Amniotic epithelial cell (primary cell): Measurements from ENCODE around the gene FABP1.
A peak's percentile ranks its signal among the peaks of the same experiment; 100 is the strongest.

Experiments used
- DNase-seq: peaks from one replicate; pipeline ENCODE4 v3.0.0-alpha.2; 2010; ENCODE audit warnings: low read depth

FABP1 gene

DNA sequence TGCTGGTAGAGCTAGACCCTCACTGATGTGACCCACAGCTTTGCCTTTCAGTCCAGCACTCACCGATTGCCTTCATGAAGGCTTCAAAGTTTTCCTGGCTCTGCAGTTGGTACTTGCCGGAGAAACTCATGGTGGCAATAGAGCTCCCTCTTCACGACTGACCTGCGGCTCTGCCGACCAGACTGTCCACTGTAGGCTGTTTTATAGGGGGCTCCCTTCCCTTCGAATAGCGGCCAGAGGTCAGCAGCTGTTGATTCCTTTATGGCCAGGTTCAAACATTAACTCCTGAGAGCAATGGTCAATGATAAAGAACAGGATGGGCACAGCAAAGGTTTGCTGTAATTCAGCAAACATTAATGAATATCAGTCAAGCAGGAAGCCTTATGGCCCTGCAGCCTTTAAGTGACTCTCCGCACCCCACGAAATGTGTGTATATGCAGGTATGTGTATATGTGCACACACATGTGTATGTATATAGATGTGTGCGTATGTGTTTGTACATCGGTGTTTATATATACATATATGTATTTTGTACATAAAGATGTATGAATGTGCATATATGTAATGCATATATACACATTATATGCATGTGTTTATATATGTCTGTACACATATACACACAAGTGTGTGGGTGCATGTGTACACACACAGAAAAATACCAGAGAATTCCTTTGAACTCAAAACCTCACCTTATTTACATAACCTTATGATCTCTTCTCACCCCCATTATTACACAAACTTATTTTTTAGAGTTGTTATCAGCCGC is at the start of gene FABP1:
FABP1 (minus strand) TSS at position 175 of the 766 bp plus-strand sequence; CDS start at position 130, 45 bp downstream.
- no peak for DNase-seq

DNA sequence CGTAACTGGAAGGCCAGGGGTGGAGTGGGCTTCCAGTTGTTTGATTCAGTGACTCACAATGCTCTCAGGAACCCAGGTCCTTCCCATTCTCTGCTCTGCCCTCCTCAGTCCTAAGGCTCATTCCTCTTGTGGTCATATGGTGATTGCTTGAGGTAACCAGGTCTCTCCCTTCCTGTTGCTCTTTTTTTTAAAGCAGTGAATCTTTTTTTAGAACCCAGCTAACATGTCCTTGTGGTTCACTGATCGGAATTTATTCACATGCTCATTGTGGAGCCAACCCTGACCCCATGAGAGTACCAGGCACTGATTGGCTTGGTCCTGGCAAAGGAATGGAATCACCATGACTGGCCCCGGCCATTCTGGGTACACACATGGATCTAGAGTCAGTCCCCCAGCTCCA is 49.7 kb upstream of the FABP1 start:
- no peak for DNase-seq

DNA sequence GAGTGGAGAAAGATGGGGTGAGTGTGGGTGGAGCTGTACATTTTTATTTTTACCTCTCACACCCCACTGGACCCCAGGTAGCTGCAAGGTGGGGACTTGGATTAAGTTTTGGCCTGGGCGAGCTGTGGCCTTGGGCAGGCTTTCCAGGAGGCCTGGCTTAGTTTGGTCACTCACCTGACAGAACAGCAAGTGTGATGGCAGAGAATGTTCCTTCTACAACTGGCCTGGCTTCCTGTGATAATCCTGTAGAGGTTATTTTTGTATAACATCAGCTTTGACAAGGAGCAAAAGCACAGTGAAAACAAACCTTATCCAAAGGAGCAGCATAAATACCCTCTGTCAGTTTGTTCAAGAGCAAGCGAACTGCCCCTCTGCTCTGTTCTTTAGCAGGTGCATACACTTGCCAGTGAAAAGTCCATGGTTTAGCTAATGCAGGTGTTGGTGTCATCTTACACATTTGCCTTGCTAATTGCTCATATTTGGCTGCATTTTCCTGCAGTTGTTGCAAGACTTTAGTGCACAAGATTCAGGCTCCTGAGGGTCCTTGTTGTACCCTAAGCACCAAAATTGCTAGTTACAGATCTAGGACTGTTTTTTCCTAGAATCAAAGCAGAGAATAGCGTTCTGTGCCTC is 48.6 kb upstream of the FABP1 start:
- DNase-seq: no peak

DNA sequence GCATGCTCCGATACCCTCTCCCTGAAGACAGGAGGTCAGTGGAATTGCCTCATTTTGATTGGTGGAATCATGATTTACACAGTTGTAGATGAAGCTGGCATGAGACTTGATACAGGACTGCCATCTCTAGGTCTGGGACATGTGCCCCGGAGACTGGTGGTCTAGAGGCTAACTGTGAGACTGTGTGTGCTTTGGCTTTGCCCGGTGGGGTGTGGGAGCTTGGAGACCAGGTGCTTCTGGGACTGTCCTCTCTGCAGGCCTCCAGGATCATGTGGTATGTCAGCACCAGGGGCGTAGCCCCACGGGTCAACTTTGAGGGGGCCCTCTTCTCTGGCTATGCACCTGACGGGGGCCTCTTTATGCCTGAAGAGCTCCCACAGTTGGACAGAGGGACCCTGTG is 45.0 kb upstream of the FABP1 start:
- DNase-seq: no peak

DNA sequence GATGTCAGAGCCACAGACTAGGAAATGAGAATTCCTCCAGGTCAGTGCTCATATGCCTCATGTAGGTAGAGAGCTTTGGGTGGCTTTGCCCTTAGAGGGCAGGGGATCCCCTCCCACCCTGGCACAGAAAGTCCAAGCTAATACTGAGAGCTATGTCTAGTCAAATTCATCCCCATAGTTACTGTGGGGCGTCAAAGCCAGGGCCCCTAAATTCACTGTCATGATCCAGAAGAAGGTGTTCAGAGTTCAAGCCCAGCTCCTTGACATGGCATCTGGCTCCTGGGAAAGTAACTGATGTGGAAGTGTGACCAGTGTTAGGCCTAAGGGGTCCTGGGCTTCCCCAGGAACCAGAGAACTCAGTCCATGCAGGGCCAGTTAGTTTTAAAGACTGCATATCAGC is 44.1 kb upstream of the FABP1 start:
- DNase-seq: no peak

DNA sequence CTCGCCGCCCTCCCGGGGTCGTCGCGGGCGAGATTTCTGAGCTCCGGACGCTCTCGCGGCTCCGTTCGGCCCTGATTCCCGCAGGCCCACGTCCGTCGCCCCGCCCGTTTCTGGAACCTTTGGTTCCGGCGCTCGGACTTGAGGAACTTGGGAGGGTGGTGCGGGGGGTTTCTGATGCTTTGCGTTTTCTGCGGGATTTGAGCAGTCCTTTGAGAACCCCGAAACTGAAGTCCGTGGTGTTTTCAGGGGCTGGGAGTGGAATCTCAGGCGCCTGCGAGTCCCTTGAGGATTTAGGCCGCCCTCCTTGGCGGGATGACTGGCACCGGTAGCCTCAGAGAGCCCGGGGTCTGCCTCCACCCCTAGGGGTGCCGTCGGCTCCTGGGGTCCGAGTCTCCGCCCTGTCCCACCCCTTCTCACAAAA is 42.6 kb upstream of the FABP1 start:
- no peak for DNase-seq

DNA sequence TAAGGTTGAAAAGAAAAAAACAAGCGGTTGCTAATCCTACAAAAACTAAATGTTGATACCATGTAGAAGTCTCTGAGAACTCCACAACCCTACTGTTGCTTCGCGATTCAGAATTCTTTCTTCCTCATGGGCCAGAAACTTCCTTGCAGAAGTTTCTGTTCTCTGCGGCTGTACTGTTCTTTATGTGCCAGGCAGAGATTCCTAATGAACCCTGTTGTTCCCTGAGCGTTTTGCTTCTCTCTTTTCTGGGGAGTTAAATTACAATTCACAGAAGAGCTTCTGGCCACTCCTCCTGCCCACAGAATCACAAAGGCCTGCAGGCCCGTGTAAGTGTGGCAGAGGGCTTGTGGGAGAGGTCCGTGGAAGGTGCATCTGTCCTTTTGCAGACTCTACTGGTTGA is 40.5 kb upstream of the FABP1 start:
- no peak for DNase-seq

DNA sequence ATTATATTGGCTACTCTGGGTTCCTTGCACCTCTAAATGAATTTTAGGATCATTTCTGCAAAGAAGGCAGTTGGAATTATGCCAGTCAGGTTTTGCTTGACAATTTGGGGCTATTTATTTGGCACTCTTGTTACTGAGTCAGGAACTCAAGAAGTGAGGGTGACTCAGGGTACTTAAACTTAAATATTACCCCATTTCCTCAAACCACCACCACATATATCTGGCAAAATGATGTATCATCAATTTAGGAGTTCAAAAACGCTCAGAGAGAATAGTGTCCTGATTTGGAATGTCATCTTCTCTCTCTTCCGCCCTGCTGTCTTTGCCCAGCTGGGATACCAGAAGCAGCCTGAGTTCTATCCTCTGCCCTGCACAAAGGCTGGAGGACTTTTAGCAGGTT is 39.9 kb upstream of the FABP1 start:
- no peak for DNase-seq

DNA sequence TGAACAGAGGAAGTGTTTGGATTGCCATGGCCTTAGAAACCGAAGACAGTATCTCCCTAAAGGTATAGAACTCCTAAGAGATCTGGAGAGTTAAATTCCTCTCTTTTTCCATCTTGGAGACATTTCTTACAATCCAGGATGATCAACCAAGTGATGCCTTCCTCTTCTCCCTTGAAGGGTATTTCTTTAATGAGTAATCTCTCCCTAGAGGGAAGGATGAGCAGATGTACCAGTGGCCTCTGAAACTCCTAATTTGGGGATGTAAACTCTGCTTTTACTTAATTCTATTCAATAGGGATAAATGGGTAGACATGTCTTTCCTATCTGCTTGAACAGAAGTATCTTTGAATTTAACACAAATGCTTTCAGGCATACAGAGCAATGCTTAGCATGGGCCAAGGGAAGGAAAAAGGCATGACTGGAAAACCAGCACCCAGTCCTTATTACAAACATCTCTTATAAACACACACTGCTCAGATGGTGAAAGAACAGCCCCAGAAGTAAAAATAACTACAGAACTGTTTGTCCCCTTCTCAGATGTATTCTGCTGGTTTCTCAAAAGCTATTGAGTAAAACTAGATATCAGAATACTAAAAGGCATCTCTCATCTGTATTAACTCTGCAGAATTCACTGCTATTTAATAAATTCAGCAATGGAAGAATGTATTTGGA is 37.6 kb upstream of the FABP1 start:
- no peak for DNase-seq

DNA sequence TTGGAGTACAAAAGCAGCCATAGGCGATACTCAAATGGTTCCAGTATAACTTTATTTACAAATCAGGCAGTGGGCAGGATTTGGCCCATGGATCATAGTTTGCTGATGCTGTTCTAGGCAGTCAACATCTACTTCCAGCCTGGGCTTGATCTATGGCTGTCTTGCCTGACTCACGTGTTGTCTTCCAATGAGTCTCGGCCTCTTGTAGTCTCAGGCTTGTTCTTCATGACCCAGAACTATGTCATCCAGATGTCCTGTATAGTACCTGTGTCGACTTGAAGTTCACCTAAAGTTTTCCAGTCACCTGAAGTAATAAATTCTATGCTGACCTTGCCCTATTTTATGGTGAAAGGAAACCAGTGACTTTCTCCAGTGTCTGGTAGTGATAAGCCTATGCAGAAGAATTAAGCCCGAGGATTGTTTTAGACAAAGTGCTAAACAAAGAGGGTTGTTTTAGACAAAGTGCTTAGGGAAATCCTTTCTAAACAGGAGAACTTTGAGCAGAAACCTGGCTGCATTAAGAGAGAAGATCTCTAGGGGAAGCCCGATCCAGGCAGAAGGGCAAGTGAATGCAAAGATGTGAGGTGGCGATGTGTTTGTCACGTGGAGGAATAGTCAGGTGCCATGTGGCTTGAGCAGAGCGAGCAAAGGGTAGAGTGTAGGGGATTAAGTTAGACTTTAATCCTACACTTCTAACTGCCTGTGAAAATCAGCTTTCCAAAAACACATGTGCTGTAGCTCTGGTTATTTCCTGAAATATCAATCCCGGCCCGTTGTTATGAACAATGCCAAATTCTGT is 33.8 kb upstream of the FABP1 start:
- no peak for DNase-seq

DNA sequence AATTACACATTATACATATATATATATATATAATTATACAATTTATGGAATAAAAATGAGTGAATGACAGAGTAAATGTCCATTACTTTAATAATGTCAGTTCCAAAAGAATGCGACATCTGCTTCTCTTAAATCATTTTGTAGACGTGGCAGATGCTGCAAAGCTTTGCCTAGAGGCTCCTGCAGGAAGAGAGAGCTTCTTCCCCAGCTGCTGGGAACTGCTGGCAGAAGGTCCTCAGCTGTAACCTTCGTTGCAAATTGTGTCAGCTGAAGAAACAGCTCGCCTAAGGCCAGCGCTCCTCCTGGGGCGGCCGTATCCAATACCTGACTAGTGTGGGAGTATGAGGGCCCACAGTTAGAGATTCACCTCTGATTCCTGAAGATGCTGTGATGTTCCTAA is 32.7 kb upstream of the FABP1 start:
- no peak for DNase-seq

DNA sequence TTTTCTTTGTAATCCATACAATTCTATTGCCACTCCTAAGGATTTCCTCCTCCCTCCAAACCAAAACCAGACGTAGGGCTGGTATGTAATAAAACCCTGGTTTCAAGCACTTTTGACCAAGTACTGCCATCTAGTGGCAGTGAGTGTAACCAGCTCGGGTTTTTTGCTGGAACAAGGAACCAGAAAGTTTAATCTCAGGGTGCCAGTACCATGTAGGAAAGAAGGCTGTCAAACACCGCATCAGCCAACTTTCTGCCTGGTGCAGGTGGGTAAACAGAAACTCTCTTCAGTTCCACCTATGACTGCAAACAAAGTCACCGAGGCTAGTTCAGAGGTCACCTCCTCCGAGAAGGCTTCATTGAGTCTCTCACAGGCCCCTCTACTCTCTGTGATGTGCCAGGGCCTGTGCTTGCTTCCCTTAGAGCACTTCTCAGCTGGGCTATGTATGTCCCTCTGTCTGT is 32.1 kb upstream of the FABP1 start:
- peak; percentile 52 for DNase-seq

DNA sequence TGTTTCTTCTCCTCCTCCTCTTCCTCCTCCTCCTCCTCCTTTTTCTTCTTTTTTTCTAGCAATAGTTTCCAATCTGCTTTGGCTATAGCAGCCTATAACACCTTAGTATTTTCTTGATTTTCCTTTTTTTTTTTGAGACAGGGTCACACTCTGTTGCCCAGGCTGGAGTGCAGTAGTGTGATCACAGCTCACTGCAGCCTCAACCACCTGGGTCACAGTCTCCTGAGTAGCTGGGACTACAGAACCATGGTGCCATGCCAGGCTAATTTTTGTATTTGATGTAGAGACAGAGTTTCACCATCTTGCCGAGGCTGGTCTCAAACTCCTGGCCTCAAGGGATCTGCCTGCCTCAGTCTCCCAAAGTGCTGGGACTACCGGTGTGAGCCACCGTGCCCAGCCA is 31.6 kb upstream of the FABP1 start:
- no peak for DNase-seq

DNA sequence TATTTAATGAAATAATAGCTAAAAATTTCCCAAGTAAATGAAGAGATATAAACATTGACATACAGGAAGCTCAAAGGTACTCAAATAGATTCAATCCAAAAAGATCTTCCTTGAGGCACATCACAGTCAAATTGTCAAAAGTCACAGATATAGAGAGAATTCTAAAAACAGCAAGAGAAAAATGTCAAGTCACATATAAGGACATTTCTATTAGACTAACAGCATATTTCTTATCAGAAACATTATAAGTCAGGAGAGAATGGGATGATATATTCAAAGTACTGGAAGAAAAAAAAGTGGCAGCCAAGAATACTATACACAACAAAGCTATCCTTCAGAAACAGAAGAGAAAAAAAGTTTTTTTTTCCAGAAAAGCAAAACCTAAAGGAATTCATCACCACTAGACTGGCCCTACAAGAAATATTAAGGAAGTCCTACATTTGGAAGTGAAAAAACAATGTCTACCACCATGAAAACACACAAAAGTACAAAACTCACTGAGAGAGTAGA is 21.1 kb upstream of the FABP1 start:
- no peak for DNase-seq

DNA sequence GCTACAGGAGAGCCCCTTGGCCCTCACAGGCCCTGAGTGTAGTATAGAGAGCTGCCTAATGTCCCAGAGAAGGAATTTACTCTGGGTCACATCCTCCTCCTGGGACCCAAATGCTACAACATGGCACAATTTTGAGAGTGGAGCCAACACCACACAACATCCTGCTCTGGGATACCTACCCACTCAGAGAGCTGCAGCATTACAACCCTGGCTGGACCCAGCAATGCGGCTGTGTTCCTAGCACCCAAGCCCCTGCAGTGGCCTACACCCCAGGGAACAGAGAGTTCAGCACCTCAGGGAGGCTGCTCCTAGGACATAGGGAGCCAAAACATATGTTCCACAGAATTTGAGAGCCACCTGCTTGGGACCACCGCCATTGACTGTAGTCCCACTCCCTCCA is 19.3 kb upstream of the FABP1 start:
- no peak for DNase-seq

DNA sequence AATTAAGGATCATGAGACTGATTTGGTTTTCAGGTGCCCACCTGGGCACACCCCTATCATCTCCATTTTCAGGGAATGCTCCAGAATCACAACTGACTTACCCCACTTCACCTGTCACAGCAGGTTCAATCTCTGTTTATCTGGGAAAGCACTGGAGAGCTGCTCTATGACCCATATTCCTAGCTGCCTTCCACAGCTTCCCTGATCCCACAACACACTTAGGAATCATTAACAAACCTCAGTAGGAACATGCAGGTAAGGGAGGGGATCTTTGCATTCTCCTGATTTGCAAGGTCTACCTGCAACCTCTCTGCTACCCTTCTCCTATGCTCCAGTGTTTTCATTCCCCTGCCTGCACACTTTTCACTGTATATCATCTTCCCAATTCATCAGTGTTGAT is 18.7 kb upstream of the FABP1 start:
- no peak for DNase-seq

DNA sequence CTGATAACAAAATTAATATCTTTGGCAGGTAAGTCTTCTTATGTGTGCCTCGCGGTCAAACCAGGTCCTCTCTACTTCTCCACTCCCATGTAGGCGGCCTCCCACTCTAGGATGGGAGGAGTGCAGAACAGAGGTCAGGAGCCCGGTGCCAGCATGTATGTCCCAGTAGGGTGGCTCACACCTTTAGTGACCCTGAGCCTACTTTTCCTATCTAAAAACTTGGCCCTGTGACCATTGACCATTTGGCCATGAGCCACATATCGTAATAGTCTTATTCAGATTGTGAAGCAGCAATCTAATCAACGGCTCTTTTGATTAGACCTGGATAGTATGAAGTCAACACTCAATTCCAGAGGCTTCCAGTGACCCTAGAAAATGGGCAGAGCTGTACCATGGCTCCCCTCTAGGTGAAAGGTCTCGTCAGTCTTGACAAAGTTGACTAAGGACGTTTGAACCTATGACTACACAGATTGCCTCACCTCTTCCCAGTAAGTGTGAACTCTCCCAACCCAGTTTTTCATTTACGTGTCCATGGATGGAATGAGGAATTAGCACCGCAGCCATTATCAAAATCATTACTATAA is 17.1 kb upstream of the FABP1 start:
- DNase-seq: no peak

DNA sequence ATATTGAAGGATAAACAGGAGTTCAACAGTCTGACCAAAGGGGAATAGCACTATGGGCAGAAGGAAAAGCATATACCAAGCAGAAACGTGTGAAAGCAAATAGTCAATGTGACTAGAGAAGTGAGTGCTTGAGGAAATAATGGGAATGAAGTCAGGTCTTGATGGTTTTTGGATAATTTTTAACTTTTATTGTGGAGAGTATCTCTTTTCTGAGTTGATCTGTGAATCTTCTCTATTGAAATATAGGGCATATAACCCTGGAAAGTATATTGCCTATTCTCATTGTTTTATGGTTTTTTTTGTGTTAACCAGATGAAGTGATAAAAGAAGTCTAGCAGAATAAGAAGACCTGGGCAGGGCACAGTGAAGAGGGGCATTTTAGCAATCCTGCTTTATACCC is 16.4 kb upstream of the FABP1 start:
- DNase-seq: no peak

DNA sequence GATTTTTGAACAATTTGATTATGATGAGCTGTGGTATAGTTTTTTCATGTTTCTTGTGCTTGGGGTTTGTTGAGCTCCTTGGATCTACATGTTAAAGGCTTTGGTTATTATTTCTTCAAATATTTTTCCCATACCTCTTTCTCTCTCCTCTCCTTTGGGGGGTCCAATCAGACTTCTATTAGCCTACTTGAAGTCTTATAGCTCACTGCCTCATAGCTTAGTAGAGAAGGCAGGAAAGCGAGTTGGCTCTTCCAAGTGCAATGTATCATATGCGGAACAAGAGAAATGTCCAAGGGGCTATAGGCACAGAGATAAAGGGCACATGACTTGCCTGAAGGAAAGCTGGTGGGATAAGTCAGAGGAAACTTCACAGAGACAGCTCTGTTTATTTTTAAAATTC is 14.1 kb upstream of the FABP1 start:
- no peak for DNase-seq

DNA sequence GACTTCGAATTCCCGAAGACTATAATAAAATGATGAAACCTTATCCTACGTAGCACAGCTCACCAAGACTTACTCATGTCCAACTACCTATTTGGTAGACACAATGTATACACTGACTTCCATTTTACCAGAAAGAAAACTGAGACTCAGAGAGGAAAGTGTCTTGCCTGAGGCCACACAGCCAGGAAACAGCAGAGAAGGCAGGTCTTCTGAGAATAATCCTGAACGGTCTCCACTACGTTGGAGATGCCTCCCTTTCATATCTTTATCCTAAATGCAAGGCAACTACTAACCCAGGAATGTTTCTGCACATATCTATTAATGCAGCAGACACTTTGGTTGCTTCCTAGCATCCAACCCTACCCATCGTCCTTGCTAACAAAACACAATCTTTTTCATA is 11.9 kb upstream of the FABP1 start:
- no peak for DNase-seq

DNA sequence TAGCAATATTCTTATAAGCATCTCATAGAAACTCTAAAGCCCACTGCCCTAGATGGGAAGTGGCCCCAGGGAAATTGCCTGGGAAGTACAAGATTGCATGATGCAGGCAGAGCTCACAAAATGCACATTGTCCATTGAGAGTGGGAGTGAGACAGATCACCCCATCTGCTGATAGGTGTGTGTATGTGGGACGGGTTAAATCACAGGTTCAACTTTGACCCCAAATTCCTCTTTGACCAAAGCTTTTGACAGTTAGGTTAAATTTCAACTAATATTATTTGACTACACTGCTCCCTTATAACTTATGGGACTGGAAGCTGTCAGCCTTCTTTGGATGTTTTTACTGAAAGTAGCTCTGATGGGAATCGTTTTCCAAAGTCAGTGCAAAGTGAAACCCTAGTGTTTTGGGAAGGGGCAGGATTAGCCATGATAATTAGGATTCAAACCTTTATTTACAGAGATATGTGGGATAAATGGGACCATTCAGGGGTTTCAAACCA is 11.4 kb upstream of the FABP1 start:
- DNase-seq: no peak

DNA sequence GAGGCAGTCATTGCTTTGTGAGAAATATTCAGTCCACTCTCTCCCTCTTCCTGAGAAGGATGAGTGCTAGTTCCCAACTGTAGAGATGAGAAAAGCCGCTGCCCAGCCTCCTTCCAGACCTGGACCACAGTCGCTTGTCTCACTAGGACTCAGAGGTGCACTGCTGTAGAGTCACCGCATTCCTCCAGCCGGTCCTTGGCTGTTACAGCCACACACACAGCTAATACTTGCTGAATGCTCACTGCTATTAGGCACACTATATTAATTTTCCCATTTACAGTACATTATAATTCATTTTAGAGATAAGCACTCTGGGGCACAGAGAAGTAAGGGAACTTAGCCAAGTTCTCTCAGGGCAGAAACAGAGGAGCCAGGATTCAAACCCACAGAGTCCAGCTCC is 10.0 kb upstream of the FABP1 start:
- no peak for DNase-seq
